Camera-type eye (tissue), 1 donor: ENCODE measurements around the gene TNFRSF4. TPM values are rescaled to one million over a fixed set of nuclear protein-coding genes. Genes with fewer than 3 reads are reported as not detected.

Source experiments
- total RNA-seq: library from RNA; depleted of rRNA; stranded (reverse); fragments of >200 nt; gene quantifications from one replicate; pipeline ENCODE4 v1.2.3, GENCODE V29; 2014

The TNFRSF4 gene
- 0.22 TPM for total RNA-seq

DNA sequence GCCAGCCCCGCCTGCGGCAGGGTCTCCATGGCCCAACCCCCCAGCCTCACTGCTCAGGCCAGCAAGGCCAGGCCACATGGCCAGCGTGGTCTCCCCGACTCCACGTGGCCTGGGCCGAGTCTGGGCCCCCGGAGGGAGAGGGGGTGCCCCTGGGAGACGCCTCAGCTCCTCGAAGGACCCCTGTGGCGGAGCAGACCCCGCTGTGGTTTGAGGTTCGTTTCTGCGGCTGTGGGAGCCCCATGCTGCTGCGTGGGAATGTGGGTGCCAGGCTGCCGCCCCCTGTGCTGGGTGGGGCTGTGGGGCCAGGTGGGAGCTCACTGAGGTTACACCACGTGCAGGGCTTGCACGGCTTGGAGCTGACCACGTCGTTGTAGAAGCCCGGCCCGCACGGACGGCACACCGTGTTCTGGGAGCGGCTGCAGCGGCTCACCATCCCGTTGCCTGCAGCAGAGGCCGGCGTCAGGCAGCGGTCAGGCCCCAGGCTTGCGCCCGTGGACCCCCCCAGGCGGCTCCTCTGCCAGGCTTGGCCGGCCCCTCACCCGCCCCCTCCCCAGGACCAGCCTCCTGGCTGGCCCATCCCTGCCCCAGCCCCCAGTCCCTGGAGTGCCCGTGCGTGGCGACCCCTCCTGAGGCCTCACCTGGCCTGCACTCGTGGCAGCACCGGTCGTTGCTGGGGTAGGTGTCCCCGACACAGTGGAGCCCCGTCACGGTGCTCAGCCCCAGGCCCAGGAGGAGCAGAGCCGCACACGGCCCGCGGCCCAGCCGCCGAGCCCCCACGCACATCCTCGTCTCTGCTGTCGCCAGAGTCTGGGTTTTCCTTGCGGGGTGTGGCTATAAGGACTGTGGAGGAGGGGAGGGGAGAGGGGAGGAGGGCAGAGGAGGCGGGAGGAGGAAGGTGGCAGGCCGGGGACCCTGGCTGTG is at the start of gene TNFRSF4:
TNFRSF4 (minus strand) TSS at position 809 of the 921 bp plus-strand sequence; CDS start at position 783, 26 bp downstream.

GRCh38 chr1:1246577-1247340 is 32.8 kb upstream of the TNFRSF4 start, which contains the start of gene C1QTNF12:
TSS of gene C1QTNF12 (minus strand) at chr1:1246722. CDS start at chr1:1246690, 32 bp downstream.

DNA sequence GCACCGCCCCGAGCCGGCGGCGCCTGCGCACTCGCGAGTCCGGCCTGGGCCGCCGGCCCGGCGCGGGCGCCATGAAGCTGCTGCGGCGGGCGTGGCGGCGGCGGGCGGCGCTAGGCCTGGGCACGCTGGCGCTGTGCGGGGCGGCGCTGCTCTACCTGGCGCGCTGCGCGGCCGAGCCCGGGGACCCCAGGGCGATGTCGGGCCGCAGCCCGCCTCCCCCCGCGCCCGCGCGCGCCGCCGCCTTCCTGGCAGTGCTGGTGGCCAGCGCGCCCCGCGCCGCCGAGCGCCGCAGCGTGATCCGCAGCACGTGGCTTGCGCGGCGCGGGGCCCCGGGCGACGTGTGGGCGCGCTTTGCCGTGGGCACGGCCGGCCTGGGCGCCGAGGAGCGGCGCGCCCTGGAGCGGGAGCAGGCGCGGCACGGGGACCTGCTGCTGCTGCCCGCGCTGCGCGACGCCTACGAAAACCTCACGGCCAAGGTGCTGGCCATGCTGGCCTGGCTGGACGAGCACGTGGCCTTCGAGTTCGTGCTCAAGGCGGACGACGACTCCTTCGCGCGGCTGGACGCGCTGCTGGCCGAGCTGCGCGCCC is 18.3 kb upstream of the TNFRSF4 start, which contains the start of gene B3GALT6:
B3GALT6 (plus strand) TSS at position 30 of the 588 bp plus-strand sequence; CDS start at position 72, 42 bp downstream.

GRCh38 chr1:1231400-1232207 is 17.7 kb upstream of the TNFRSF4 start, which contains the start of gene SDF4:
TSS of gene SDF4 (minus strand) at chr1:1232001. CDS start at chr1:1228772, 3,229 bp downstream.

GRCh38 chr1:1206376-1206965 is 7.5 kb downstream of the TNFRSF4 start, which contains the start of gene TNFRSF18:
TSS of gene TNFRSF18 (minus strand) at chr1:1206592. CDS start at chr1:1206571, 21 bp downstream.

DNA sequence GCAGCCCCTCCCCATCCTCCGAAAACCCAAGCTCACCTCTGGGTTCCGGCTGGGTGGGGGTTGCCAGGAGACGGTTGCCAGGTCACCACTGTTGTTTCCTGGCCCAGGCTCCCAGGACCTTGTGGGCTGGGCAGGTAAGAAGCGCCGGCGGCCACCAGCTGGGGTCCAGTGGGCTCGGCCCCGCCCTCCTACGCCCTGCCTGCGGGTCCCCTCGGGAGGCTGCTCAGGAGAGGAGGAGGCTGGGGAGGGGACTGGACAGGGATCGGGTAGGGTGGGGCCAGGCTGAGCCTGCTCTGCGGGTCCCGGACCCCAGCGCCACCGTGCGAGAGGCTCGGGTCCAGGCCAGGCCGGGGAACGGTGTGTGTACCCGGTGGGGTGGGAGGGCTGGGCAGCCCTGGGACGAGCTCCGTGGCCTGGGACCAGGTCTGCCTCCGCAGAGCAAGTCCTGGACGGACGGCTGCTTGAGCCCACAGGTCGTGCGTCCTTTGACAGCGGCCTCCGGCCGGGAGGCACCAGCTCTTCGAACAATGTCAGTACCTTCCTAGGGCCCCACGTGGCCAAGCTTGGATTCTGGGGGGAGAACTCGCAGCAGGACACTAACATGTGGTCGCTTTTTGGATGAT is 40.0 kb downstream of the TNFRSF4 start, which contains the start of gene TTLL10:
TTLL10 (plus strand) TSS at position 88 of the 623 bp plus-strand sequence. CDS start 5,336 bp downstream, outside the sequence.

Other genes starting within 250 kb of the TNFRSF4 start
- 0.88 TPM for gene PLEKHN1, start 247.7 kb downstream of the TNFRSF4 start, total RNA-seq
- gene PERM1, start 232.1 kb downstream of the TNFRSF4 start, total RNA-seq: 1.3 TPM
- 43.5 TPM for gene HES4, start 214.1 kb downstream of the TNFRSF4 start, total RNA-seq
- gene ISG15, start 200.7 kb downstream of the TNFRSF4 start, total RNA-seq: 9.9 TPM
- gene AGRN, start 194.0 kb downstream of the TNFRSF4 start, total RNA-seq: 66.7 TPM
- gene RNF223, start 139.8 kb downstream of the TNFRSF4 start, total RNA-seq: not detected
- gene C1orf159, start 98.1 kb downstream of the TNFRSF4 start, total RNA-seq: 16.2 TPM
- not detected for gene TTLL10, start 40.3 kb downstream of the TNFRSF4 start, total RNA-seq
- gene TNFRSF18, start 7.6 kb downstream of the TNFRSF4 start, total RNA-seq: not detected
- 74.0 TPM for gene SDF4, start 17.8 kb upstream of the TNFRSF4 start, total RNA-seq
- 18.1 TPM for gene B3GALT6, start 18.1 kb upstream of the TNFRSF4 start, total RNA-seq
- 2.5 TPM for gene C1QTNF12, start 32.6 kb upstream of the TNFRSF4 start, total RNA-seq
- 46.0 TPM for gene UBE2J2, start 59.7 kb upstream of the TNFRSF4 start, total RNA-seq
- 7.1 TPM for gene SCNN1D, start 66.3 kb upstream of the TNFRSF4 start, total RNA-seq
- gene ACAP3, start 93.8 kb upstream of the TNFRSF4 start, total RNA-seq: 136 TPM
- 17.1 TPM for gene PUSL1, start 94.4 kb upstream of the TNFRSF4 start, total RNA-seq
- 90.8 TPM for gene INTS11, start 110.5 kb upstream of the TNFRSF4 start, total RNA-seq
- gene CPTP, start 110.6 kb upstream of the TNFRSF4 start, total RNA-seq: 18.3 TPM
- 0.77 TPM for gene TAS1R3, start 117.1 kb upstream of the TNFRSF4 start, total RNA-seq
- 57.0 TPM for gene DVL1, start 135.3 kb upstream of the TNFRSF4 start, total RNA-seq
- 127 TPM for gene MXRA8, start 144.4 kb upstream of the TNFRSF4 start, total RNA-seq
- gene AURKAIP1, start 161.1 kb upstream of the TNFRSF4 start, total RNA-seq: 47.2 TPM
- 314 TPM for gene CCNL2, start 185.2 kb upstream of the TNFRSF4 start, total RNA-seq
- gene MRPL20, start 193.1 kb upstream of the TNFRSF4 start, total RNA-seq: 74.5 TPM
- gene ANKRD65, start 207.1 kb upstream of the TNFRSF4 start, total RNA-seq: 8.1 TPM
- gene VWA1, start 221.5 kb upstream of the TNFRSF4 start, total RNA-seq: 19.8 TPM
- 0.05 TPM for gene ATAD3C, start 235.5 kb upstream of the TNFRSF4 start, total RNA-seq